RKO (cell line): ENCODE measurements around the gene GLMN.

Source experiments
- DNase-seq: peaks from one replicate; pipeline ENCODE4 v3.0.0-alpha.2; 2016; ENCODE audit warnings: low spot score

The GLMN gene, protein sequence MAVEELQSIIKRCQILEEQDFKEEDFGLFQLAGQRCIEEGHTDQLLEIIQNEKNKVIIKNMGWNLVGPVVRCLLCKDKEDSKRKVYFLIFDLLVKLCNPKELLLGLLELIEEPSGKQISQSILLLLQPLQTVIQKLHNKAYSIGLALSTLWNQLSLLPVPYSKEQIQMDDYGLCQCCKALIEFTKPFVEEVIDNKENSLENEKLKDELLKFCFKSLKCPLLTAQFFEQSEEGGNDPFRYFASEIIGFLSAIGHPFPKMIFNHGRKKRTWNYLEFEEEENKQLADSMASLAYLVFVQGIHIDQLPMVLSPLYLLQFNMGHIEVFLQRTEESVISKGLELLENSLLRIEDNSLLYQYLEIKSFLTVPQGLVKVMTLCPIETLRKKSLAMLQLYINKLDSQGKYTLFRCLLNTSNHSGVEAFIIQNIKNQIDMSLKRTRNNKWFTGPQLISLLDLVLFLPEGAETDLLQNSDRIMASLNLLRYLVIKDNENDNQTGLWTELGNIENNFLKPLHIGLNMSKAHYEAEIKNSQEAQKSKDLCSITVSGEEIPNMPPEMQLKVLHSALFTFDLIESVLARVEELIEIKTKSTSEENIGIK

DNA sequence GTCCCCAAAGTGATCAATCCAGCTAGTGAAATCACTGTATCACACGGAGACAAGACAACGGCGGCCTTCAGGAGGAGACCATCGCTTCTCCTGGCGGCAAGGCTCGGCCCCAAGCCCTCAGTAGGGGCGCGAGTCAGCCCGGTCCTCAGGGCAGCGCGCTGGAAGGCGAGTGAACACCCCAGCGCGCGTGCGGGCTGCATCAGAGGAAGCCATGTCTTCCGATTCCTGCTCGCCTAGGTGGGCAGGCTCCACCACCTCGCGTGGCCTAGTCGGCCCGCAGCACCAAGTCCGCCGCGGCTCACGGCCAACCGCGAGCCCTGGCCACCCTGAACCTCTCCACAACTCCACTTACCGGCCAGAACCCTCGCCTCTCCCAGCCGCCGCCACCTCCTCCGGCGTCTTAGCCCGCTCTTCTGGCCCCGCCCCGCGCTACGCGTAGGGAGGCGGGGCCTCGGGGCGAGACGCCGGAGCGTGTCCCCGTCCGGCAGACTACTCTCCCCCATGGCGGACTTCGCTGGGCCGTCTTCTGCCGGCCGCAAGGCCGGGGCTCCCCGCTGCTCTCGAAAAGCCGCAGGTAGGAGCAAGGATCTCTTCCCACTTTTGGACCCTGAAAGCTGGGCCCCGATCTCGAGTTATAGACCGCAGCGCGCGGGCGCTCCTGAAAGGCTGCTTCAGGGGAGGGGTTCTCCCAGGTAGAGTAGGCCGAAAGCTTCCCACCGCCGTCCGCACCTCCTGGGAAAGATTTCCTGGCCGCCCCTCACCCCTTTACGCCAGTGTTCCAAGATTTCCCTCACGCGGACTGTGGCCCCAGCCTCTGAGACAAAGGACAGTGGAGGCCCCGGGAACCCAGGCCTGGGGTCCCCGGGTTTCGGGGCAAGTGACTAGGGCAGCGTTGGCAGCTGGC lies at the start of gene GLMN, which contains the start of gene RPAP2:
Gene GLMN, minus strand, starts transcription at position 415 of the 904 bp plus-strand sequence. CDS start 988 bp downstream, outside the sequence.
Gene RPAP2, plus strand, starts transcription at position 487 of the 904 bp plus-strand sequence. Its CDS starts 15 bp downstream, at position 502.
- peak; percentile 87 for DNase-seq

DNA sequence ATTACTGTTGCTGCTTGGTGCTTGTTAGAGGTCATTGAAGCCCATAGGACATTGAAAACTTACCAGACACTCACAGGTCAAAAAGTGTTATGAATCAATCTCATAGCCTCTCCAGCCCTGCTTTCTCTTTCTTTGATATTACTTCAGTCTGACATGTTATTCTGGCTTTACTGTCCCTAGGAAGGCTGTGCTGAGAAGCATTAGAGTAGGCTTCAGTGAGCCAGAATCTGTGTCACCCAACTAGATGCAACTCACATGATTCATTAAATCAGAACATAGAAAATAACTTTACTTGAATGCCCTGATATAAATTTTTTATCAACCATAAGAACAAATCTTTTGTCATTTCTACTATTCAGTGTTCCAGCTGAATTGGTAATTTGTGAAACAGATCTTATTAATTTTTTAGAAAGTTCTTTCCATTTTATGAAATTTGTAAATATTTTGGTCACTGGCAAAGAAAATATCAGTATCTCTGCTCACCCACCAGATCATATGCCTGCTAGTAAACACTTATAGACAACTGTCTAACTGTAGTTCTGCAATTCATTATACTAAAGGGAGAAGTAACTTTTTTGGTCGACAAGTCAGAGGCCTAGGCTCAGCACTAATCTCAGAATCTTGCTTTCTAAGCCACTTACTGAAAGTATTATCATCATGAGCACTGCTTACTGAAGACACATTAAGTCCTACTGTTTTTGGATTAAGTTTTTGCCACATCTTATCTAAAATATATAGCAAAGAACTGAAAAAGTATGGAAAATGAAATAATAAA lies 48.3 kb upstream of the GLMN start:
- no peak for DNase-seq

- DNase-seq = no peak
These were observed 44.3 kb upstream of the GLMN start for GRCh38 chr1:92343061-92343460.

- DNase-seq = no peak
These were observed 43.6 kb upstream of the GLMN start for GRCh38 chr1:92342401-92342800.

- DNase-seq = no peak
These were observed 41.4 kb upstream of the GLMN start for GRCh38 chr1:92340154-92340553.

DNA sequence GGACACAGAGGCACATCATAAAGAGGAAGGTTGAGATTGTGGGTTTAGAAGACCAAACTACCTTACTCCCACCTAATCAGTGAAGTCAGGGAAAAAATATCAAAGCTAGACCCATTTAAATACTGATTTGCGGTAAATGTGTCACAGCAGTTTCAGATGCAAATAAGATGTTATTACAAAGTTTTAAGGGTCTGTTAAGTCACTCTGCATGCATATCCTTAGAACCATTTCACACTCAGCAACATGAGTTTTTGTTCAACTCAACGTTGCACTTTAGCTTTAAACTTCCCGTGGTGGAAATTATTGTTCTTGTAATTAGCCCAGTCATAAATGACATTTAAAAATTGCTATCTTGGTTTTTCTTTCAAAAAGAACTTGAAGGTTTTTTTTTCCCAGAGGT lies 34.9 kb upstream of the GLMN start:
- DNase-seq = no peak

DNA sequence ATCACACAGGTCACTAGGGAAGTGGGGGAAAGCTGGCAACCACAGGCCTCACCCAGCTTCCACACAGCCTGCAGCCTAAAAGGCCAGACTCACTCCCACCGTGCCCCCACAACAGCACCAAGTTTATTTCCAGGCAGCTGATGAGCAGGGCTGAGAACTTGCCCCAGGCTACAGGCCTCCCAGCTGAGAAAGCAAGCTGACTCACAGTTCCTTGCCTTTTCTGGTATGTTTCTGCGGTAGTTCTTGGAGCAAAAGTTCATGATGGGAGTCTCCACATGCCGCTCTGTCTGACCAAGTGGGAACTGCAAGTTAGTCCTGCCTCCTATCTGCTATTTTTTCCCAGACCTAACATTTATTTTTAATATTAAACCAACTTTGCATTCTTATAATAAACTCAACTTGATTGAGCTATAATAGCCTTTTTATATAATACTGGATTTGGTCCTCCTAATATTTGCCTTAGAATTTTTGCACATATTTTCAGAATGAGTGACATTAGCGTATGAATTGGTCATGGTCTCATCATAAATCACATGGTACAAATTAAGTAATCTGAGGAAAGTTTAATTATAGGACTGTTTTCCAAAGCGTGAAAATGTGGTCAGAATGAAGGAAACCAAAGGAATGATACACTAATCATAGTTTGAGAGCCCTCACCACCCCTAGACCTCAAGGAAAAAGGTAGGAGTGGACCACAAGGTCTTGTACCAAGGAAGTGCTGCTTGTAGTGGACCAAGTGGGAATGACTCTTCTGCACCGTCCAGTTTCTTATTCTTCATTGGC lies 30.8 kb upstream of the GLMN start:
- no peak for DNase-seq

DNA sequence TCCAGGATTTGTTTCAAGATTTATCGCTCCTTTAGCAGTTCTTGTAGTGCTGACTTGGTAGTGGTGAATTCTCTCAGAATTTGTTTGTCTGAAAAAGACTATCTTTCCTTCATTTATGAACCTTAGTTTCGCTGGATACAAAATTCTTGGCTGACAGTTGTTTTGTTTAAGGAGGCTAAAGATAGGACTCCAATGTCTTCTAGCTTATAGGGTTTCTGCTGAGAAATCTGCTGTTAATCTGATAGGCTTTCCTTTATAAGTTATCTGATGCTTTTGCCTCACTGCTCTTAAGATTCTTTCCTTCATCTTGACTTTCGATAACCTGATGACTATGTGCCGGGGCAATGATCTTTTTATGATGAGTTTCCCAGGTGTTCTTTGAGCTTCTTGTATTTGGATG lies 29.0 kb upstream of the GLMN start:
- DNase-seq = no peak

GRCh38 chr1:92326681-92327080 lies 27.9 kb upstream of the GLMN start:
- DNase-seq = no peak

GRCh38 chr1:92324784-92325183 lies 26.0 kb upstream of the GLMN start:
- no peak for DNase-seq

GRCh38 chr1:92323473-92324453 lies 25.0 kb upstream of the GLMN start:
- DNase-seq = no peak

GRCh38 chr1:92317836-92318493 lies 19.2 kb upstream of the GLMN start:
- DNase-seq = no peak

DNA sequence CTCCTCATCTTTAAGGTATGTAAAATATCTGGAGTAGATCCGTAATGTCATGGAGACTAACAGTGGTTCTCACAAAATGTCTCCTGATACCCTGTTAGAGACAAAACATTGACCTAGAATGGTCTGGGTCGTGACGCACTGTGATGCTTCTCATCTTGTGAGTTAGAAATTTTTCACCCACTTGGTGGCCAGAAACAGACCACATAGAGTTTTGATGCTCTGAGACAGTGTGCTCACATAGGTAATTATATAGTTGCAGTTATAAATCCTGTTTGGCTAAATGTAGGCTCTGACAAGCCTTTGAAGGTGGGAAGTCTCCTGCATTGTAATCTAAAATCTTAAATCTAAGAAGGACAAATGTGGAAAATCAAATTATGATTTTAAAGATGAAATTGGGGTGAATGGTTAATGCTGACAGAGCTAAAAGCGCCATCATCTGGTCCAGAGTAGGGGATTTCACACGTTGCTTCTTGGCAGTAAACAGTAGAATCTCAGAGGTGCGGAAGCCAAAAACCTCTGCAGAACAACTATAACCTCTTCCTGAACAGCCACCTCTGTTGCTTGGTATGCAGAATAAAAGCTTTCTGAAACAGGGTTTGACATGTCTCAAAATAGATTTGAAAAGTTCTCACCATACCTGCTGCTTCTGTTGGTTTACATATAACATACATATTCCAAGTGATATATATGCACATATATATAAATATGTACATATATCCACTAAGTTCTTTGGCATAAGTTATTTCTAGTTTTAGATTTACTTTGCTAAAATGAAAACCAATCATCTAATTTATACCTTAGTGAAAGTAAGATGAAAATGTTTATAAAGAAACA lies 17.2 kb upstream of the GLMN start:
- no peak for DNase-seq

DNA sequence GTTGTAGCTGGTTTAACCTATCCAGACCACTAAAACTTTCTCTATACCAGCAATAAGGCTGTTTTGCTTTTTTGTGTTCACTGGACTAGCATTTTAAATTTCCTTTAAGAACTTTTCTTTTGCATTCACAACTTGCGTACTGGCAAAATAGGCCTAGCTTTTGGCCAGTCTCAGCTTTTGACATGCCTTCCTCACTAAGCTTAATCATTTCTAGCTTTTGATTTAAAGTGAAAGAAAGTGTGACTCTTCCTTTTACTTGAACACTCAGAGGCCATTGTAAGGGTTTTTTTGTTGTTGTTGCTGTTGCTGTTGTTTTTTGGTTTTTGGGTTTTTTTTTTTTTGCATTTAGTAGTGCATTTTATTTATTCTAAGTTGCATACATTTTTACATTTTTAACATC lies 15.2 kb upstream of the GLMN start:
- DNase-seq = no peak

- peak; percentile 60 for DNase-seq
These were observed 11.4 kb upstream of the GLMN start for GRCh38 chr1:92310185-92310597.

- DNase-seq = no peak
These were observed 9.2 kb upstream of the GLMN start for GRCh38 chr1:92307980-92308379.

- DNase-seq = no peak
These were observed 7.2 kb upstream of the GLMN start for GRCh38 chr1:92306020-92306419.

- DNase-seq = no peak
These were observed 2.2 kb upstream of the GLMN start for GRCh38 chr1:92301021-92301420.
